K562 (cell line): ENCODE measurements around the gene SOX6. TPM values are rescaled to one million over a fixed set of nuclear protein-coding genes. Genes with fewer than 3 reads are reported as not detected.

Experiments used
- HDAC8 ChIP-seq: fragments of 450-650 bp; IDR thresholded peaks from 2 replicates; pipeline ENCODE4 v1.6.1; 2016; ENCODE audit warnings: mild to moderate bottlenecking, missing genetic modification characterization, moderate library complexity, missing compliant biosample characterization
- POLR2H ChIP-seq: IDR thresholded peaks from 2 replicates; pipeline ENCODE4 v1.6.1; 2016; ENCODE audit warnings: missing genetic modification characterization, low read depth, mild to moderate bottlenecking, control low read depth, missing compliant biosample characterization, moderate library complexity
- SETDB1 ChIP-seq: IDR thresholded peaks from one replicate; pipeline ENCODE4 v1.6.1; 2012; ENCODE audit warnings: low read length, control low read depth, inconsistent platforms
- SIX5 ChIP-seq, 2 experiments: IDR thresholded peaks; 2 replicates each; pipeline ENCODE4 v1.6.1; 2011; ENCODE audit warnings: low read length in 2 of 2, borderline replicate concordance in 1 of 2, low read depth in 1 of 2, mild to moderate bottlenecking in 1 of 2, moderate library complexity in 1 of 2; ENCODE audit not compliant: insufficient read depth in 1 of 2
- SOX6 ChIP-seq: fragments of 450-650 bp; IDR thresholded peaks from 2 replicates; pipeline ENCODE4 v1.6.1; 2014; ENCODE audit warnings: mild to moderate bottlenecking
- TAF15 ChIP-seq: fragments of 200-400 bp; formaldehyde crosslinking; IDR thresholded peaks from 2 replicates; pipeline ENCODE4 v1.6.1; 2017; ENCODE audit warnings: mild to moderate bottlenecking, low read depth, low read length, moderate library complexity
- TBL1XR1 ChIP-seq, 2 experiments: IDR thresholded peaks; 2 replicates each; pipeline ENCODE4 v1.6.1; 2012; ENCODE audit warnings: improper control_type of control experiment in 2 of 2, low read length in 2 of 2, mild to moderate bottlenecking in 1 of 2
- TRIM24 ChIP-seq, 2 experiments: fragments of 450-650 bp; IDR thresholded peaks; 2 replicates each; pipeline ENCODE4 v1.6.1; 2016
- ZC3H4 ChIP-seq: sonication (generic); formaldehyde crosslinking; IDR thresholded peaks from 2 replicates; pipeline ENCODE4 v1.9.0; 2021; ENCODE audit warnings: missing genetic modification reagents, borderline replicate concordance
- ZFPM2 ChIP-seq: fragments of 250-450 bp; sonication (Bioruptor Pico); IDR thresholded peaks from 2 replicates; pipeline ENCODE4 v1.5.1; 2022; ENCODE audit warnings: mild to moderate bottlenecking
- ZNF778 ChIP-seq: fragments of 450-650 bp; formaldehyde crosslinking; IDR thresholded peaks from 2 replicates; pipeline ENCODE4 v1.4.0; 2020; ENCODE audit warnings: mild to moderate bottlenecking, moderate library complexity
- polyA plus RNA-seq, 8 experiments: library from polyadenylated mRNA; depleted of rRNA in 4 of 8; stranded (reverse) in 5 of 8; unstranded in 3 of 8; fragments of >200 nt; fragmentation: Nextera tagmentation in 2 of 8; fragmentation: Illumina TruSeq in 1 of 8; extraction: Ambion mirVana in 2 of 8; extraction: Trizol in 1 of 8; gene quantifications; 2 replicates each; pipeline versions ENCODE4 v1.2.1 to v1.2.3, GENCODE V29; 2011 to 2014; ENCODE audit warnings: inconsistent platforms in 1 of 8, missing spikeins in 1 of 8
- total RNA-seq, 7 experiments: library from RNA; depleted of rRNA in 6 of 7; stranded (reverse); fragments of >200 nt in 6 of 7; fragmentation: Illumina TruSeq in 2 of 7; extraction: Trizol in 2 of 7; gene quantifications; 2 replicates each; pipeline versions ENCODE4 v1.2.1 to v1.2.3, GENCODE V29; 2011 to 2021; ENCODE audit warnings: low replicate concordance in 1 of 7
- TF ChIP-seq, protein P1 (sequence below): fragments of 450-650 bp; IDR thresholded peaks from 2 replicates; pipeline ENCODE4 v1.6.1; 2016; ENCODE audit warnings: borderline replicate concordance
- TF ChIP-seq, protein P2 (sequence below), 3 experiments: fragments of 200-800 bp in 1 of 3; sonication (Bioruptor generic) in 1 of 3; sonication (generic) in 1 of 3; formaldehyde crosslinking in 1 of 3; IDR thresholded peaks; 2 replicates each; pipeline versions ENCODE4 v1.6.1 to v1.8.0; 2016 to 2022; ENCODE audit warnings: mild to moderate bottlenecking in 2 of 3, missing compliant biosample characterization in 2 of 3, missing genetic modification characterization in 2 of 3, missing genetic modification reagents in 1 of 3
- TF ChIP-seq, protein P3 (sequence below), 2 experiments: fragments of 450-650 bp in 1 of 2; IDR thresholded peaks; 2 replicates each; pipeline ENCODE4 v1.6.1; 2011 to 2017; ENCODE audit warnings: low read depth in 2 of 2, antibody characterized with exemption in 1 of 2, borderline replicate concordance in 1 of 2, low read length in 1 of 2, mild to moderate bottlenecking in 1 of 2, mixed read lengths in 1 of 2; ENCODE audit not compliant: control insufficient read depth in 1 of 2
- TF ChIP-seq, protein P4 (sequence below): fragments of 200-800 bp; sonication (Bioruptor generic); IDR thresholded peaks from 2 replicates; pipeline ENCODE4 v1.6.1; 2017; ENCODE audit warnings: missing genetic modification characterization, missing compliant biosample characterization
- TF ChIP-seq, protein P5 (sequence below): fragments of 450-650 bp; IDR thresholded peaks from 2 replicates; pipeline ENCODE4 v1.6.1; 2018; ENCODE audit warnings: mild to moderate bottlenecking, low read depth; ENCODE audit not compliant: partially characterized antibody

The SOX6 gene
- total and polyA plus RNA-seq, 9 of the 15 experiments (the other 6 are each of a cell fraction or from before 2014, with no cell fraction given) = 0.89 to 8.7 (median 5.7) TPM

DNA sequence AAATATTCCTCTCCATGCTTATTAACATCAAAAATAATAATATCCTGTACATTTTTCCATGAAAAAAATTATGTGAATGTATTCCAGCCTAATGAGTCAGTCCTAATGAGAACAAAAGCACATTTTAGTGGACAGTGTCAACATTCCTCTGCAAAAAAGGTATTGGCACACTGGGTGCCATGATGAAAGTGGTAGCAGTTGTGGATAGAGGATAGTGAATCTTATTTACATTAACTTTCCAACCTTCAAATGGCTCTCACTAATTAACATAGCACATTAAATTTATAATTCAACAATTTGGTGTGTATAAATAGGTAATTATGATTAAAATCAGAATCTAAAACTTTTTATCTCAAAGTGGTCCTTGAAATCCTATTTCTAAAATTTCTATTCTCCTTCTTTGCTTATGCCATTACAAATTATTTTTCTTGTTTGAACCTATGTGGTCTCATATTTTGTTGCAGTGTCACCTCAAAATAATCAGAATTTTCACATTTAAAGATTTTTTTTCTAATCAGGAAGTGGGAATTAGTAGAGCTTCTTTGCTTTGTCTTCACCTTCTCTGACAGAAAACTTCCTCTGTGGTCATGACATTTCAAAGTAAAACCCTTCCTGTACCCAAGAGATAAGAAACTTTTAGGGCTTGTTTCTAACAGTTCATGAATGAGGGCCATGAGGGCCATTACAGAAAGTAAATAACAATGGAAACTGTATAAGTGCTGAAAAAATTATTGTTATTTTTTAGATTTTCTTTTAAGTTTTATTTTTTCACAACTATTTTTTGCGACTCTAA is 18.7 kb downstream of the SOX6 start (continued):
- TF ChIP-seq ZFPM2 (CRISPR knock-in tag) (no peak), TBL1XR1 (IDR thresholded peaks at IDR 0.05; ENCODE audit: low read length in 2 of 2) (peak; percentile 60 to 86; a peak in 3 of 4 replicates), SETDB1 (no peak), SIX5 (IDR thresholded peaks at IDR 0.05; ENCODE audit: borderline replicate concordance in 1 of 2, insufficient read depth in 1 of 2, low read depth in 1 of 2, low read length in 2 of 2) (no peak), ZNF778 (no peak), ZC3H4 (CRISPR knock-in tag) (no peak), HDAC8 (no peak), TAF15 (no peak), POLR2H (tag) (0 out of 2 replicates have a peak, but pooled peaks have one; percentile 57), TRIM24 (IDR thresholded peaks at IDR 0.05) (peak in 1 of 2 experiments; percentile 73; a peak in 3 of 4 replicates), SOX6 (peak; percentile 98)
- TF ChIP-seq, protein P1, sequence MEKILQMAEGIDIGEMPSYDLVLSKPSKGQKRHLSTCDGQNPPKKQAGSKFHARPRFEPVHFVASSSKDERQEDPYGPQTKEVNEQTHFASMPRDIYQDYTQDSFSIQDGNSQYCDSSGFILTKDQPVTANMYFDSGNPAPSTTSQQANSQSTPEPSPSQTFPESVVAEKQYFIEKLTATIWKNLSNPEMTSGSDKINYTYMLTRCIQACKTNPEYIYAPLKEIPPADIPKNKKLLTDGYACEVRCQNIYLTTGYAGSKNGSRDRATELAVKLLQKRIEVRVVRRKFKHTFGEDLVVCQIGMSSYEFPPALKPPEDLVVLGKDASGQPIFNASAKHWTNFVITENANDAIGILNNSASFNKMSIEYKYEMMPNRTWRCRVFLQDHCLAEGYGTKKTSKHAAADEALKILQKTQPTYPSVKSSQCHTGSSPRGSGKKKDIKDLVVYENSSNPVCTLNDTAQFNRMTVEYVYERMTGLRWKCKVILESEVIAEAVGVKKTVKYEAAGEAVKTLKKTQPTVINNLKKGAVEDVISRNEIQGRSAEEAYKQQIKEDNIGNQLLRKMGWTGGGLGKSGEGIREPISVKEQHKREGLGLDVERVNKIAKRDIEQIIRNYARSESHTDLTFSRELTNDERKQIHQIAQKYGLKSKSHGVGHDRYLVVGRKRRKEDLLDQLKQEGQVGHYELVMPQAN = no peak
- TF ChIP-seq, protein P2, sequence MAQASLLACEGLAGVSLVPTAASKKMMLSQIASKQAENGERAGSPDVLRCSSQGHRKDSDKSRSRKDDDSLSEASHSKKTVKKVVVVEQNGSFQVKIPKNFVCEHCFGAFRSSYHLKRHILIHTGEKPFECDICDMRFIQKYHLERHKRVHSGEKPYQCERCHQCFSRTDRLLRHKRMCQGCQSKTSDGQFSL (CRISPR knock-in tag; IDR thresholded peaks at IDR 0.05) = no peak
- TF ChIP-seq, protein P2 (tag; IDR thresholded peaks at IDR 0.05) = peak in 1 of 2 experiments; percentile 74; a peak in 2 of 4 replicates
- TF ChIP-seq, protein P3, sequence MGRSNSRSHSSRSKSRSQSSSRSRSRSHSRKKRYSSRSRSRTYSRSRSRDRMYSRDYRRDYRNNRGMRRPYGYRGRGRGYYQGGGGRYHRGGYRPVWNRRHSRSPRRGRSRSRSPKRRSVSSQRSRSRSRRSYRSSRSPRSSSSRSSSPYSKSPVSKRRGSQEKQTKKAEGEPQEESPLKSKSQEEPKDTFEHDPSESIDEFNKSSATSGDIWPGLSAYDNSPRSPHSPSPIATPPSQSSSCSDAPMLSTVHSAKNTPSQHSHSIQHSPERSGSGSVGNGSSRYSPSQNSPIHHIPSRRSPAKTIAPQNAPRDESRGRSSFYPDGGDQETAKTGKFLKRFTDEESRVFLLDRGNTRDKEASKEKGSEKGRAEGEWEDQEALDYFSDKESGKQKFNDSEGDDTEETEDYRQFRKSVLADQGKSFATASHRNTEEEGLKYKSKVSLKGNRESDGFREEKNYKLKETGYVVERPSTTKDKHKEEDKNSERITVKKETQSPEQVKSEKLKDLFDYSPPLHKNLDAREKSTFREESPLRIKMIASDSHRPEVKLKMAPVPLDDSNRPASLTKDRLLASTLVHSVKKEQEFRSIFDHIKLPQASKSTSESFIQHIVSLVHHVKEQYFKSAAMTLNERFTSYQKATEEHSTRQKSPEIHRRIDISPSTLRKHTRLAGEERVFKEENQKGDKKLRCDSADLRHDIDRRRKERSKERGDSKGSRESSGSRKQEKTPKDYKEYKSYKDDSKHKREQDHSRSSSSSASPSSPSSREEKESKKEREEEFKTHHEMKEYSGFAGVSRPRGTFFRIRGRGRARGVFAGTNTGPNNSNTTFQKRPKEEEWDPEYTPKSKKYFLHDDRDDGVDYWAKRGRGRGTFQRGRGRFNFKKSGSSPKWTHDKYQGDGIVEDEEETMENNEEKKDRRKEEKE (IDR thresholded peaks at IDR 0.05; ENCODE audit: borderline replicate concordance in 1 of 2, control insufficient read depth in 1 of 2, low read depth in 2 of 2, low read length in 1 of 2) = 0 out of 4 replicates have a peak, but pooled peaks of 1 of the 2 experiments have one; percentile 50
- TF ChIP-seq, protein P4, sequence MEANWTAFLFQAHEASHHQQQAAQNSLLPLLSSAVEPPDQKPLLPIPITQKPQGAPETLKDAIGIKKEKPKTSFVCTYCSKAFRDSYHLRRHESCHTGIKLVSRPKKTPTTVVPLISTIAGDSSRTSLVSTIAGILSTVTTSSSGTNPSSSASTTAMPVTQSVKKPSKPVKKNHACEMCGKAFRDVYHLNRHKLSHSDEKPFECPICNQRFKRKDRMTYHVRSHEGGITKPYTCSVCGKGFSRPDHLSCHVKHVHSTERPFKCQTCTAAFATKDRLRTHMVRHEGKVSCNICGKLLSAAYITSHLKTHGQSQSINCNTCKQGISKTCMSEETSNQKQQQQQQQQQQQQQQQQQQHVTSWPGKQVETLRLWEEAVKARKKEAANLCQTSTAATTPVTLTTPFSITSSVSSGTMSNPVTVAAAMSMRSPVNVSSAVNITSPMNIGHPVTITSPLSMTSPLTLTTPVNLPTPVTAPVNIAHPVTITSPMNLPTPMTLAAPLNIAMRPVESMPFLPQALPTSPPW (CRISPR knock-in tag) = peak; percentile 50; the same call in 1 of the 2 replicates
- TF ChIP-seq, protein P5, sequence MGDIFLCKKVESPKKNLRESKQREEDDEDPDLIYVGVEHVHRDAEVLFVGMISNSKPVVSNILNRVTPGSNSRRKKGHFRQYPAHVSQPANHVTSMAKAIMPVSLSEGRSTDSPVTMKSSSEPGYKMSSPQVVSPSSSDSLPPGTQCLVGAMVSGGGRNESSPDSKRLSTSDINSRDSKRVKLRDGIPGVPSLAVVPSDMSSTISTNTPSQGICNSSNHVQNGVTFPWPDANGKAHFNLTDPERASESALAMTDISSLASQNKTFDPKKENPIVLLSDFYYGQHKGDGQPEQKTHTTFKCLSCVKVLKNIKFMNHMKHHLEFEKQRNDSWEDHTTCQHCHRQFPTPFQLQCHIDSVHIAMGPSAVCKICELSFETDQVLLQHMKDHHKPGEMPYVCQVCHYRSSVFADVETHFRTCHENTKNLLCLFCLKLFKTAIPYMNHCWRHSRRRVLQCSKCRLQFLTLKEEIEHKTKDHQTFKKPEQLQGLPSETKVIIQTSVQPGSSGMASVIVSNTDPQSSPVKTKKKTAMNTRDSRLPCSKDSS = no peak
